ENCODE measurements around the gene SMCO2.

SMCO2 gene

GRCh38 chr12:27502021-27502435, 55.5 kb downstream of the SMCO2 start:
- DNase-seq, result peak; percentile 9

GRCh38 chr12:27504507-27504906, 58.0 kb downstream of the SMCO2 start:
- no peak for DNase-seq

DNA sequence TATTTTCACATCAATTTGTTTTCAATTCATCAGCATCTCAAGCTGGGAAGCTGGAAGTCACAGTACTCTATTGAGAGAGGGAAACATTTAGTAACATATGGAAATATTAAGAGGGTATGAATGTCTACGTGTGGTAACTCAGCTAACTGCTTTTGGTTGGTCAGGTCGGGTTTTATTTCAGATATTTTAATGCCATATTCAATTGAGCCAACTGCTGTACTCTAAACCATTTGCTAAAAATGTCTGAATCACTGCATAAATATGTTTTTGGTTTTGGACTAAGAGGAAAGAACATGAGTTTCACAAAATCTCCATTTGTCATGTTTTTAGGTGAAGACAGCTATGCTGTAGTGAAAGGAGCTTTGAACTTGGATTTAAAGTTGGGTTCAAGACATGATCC, 58.6 kb downstream of the SMCO2 start:
- DNase-seq, result no peak

GRCh38 chr12:27505761-27506160, 59.2 kb downstream of the SMCO2 start:
- DNase-seq, result no peak

DNA sequence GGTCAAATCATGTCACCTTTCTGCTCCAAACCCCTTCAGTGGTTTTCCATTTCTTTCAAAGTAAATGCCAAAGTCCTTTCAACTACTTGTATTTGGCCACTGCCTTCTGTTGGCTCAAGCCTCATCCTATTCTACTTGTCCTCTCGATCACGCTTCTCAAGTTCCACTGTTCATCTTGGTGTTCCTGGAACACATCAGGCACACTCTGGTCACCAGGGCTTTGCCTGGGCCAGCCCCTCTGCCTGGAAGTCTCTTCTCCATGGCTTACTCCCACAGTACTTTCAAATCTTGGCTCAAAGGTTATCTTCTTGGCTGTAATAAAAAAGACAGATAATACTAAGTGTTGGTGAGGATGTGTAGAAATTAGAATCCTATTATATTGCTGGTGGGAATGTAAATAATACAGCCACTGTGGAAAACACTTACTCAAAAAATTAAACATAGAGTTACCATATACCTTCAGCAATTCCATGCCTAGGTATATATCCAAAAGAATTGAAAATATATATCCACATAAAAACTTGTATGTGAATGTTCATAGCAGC, 60.2 kb downstream of the SMCO2 start:
- no peak for DNase-seq

DNA sequence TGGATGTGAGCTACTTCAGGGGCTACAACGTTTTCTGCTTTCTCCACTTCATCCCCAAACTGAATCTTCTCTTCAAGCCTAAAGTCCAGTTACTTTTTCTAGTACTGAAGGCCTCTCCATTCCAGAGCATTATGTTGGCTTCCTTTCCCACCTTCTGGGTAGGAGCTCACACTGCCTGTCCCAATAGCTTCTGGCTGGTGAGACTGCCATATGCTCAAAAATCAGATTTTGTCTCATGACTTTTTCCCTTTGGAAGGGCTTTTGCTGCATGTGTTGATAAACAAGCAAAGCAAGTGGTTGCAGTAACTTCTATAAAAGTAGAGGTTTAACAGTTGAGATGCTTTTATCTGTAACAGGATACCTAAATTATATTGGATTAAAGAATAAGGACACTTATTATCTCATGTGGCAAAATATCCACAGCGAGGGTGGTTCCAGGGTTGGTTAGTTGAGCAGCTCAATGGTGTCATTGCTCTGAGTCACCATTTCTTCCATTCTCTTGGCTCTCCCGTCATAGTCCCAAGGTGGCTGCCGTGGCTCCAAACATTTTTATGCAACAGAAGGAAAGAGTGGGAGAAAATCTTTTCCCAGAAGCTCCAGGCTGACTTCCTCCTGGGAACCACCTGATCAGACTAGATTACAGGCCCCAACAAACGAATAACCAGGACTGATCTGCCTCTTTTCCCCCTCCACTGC, 62.3 kb downstream of the SMCO2 start:
- no peak for DNase-seq

DNA sequence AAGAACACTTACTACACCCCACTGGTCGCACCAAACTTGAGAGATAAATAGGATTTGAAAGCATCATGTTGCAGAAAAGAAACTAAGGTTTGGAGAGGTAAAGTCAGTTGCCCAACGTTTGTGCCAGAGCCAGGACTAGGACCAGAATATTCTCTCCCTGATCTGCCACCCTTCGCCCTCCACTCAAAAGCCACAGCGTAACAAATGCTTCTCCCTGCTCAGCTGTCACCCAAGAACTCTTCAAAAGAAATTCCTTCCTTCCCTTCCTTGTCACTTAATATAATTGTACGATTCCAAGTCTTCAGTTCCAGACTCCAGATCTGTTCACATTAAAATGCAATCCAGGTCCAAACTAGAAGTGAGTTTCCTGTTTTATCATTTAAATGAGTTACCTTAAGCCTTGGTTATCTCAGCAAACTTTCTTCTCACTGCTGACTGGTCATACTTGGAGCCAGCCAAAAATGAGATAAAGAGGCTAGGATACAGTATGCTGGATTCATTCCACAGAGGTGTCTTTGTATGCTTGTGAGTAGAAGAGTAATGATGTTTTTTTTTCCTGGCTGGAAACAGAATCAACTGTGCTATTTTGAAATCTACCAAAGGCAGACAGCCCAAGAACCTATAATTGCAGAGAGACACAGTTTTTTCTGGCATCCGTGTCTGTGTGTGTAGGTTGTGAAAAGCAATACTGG, 64.6 kb downstream of the SMCO2 start:
- no peak for DNase-seq

DNA sequence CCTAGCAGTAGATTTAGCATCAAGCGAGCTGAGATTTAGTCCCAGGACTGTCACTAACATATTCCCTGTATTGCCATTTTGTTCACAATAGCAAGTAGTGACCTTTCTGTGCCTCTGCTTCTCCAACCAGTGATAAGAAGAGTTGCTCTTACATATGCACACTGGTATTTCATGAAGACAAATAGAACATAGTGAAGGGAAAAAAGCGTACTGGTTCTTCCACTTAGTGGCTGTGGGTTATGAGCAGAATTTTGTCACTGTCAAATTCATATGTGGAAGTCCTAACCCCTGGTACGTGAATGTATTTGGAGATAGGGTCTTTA, 65.1 kb downstream of the SMCO2 start:
- DNase-seq, result no peak

GRCh38 chr12:27513155-27513824, 66.8 kb downstream of the SMCO2 start:
- DNase-seq, result no peak

DNA sequence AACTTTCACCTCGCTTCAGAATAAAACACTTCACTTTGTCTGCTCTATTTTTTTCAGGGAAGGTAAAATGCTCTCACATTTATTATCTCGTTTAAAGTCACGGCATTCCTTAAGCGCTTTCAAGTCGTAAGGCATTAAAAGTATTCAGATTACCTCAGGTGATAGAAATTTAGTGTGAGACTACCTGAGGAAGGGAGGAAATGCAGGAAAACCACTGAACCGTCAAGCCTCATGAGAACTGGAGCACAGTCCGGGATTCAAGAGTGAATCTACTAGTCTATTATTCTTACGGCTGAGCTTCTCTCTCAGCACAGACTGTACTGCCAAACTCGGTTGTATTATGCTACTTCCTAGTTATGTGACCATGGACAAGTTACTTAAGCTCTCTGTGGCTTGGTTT, 69.1 kb downstream of the SMCO2 start:
- DNase-seq, result no peak

GRCh38 chr12:27516625-27517024, 70.1 kb downstream of the SMCO2 start:
- DNase-seq, result no peak

DNA sequence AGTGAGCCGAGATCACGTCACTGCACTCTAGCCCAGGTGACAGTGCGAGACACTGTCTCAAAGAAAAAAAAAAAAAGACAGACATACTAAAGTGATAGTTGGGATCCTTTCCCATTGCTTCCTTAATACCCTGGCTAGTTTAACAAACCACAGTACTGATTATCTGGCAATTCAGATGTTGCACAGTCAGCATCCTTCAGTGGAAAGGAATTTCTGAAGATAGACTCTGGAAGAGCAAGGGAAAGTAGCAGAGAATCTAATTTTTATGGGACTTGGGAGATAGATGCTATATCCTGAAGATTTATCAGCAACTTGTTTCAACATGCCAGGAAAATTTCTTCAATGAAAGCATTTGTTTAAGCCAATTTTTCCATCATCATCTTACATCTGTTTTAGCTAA, 71.0 kb downstream of the SMCO2 start:
- DNase-seq, result no peak

- DNase-seq, result no peak
Observed at GRCh38 chr12:27517961-27518665, 71.6 kb downstream of the SMCO2 start.

- DNase-seq, result peak; percentile 36
Observed at GRCh38 chr12:27521066-27521465, 74.5 kb downstream of the SMCO2 start.

GRCh38 chr12:27521981-27522380, 75.4 kb downstream of the SMCO2 start:
- no peak for DNase-seq

- peak; percentile 47 for DNase-seq
Observed at GRCh38 chr12:27523305-27523641, 76.7 kb downstream of the SMCO2 start.

GRCh38 chr12:27523642-27524493, 77.3 kb downstream of the SMCO2 start, which contains the start of gene PPFIBP1:
Gene PPFIBP1 (plus strand): TSS chr12:27524206. CDS start chr12:27633397, 109,191 bp downstream.
- DNase-seq, result peak; percentile 98

DNA sequence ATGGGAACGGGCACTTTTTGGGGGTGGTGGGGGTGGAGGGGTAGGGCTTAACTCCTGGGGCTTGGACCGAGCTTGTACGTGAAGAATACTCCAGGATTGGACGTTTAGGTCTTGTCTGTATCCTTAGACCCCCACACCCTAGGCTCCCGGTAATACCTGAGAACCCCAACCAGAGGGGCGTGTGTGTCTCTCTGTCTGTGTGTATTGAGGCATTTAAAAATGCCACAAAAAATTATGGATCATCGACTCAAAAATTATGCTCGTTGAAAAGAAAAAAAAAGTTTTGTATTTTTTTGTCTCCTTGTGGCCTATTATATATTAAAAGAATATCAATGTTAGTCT, 77.9 kb downstream of the SMCO2 start:
- DNase-seq, result no peak

GRCh38 chr12:27524839-27525753, 78.6 kb downstream of the SMCO2 start:
- DNase-seq, result peak; percentile 50

- DNase-seq, result no peak
Observed at GRCh38 chr12:27527512-27527911, 81.0 kb downstream of the SMCO2 start.

DNA sequence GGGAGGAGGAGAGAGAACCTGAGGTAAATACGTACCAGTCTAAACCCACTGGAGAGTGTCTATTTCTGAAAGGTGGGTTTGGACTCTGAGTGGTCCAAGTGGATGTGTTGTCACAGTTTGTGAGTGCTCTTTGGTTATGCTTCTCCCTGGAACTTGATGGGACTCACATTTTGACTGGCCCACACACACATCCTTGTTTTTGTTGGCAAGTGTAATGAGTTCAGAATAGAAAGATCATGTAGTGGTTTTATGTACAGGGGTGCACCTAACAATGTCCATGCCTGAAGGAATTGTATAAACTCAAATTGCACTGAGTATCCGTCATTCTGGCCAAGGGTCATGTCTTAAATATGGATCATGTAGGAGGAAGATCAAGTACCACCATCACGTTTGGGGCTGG, 82.3 kb downstream of the SMCO2 start:
- DNase-seq, result no peak
